Progenitor cell of endocrine pancreas (in vitro differentiated cells): ENCODE measurements around the gene ITGA4. TPM values are rescaled to one million over a fixed set of nuclear protein-coding genes. Genes with fewer than 3 reads are reported as not detected.

Experiments used
- DNase-seq: peaks from one replicate; pipeline ENCODE4 v3.0.0; 2021; ENCODE audit warnings: low spot score; ENCODE audit not compliant: unreplicated experiment
- H3K27ac Mint-ChIP-seq: 2 replicates; pipeline ENCODE4 v1.8.0; 2021; ENCODE audit warnings: mild to moderate bottlenecking, moderate library complexity, mixed read lengths
- H3K27me3 Mint-ChIP-seq: 2 replicates; pipeline ENCODE4 v1.8.0; 2021; ENCODE audit warnings: mixed read lengths
- H3K36me3 Mint-ChIP-seq: 2 replicates; pipeline ENCODE4 v1.8.0; 2022; ENCODE audit warnings: mixed read lengths; ENCODE audit not compliant: insufficient read depth
- H3K4me1 Mint-ChIP-seq: 2 replicates; pipeline ENCODE4 v1.8.0; 2021; ENCODE audit warnings: low read depth, mixed read lengths
- H3K4me3 Mint-ChIP-seq: 2 replicates; pipeline ENCODE4 v1.8.0; 2021; ENCODE audit warnings: low read depth, mild to moderate bottlenecking, moderate library complexity, mixed read lengths
- H3K9me3 Mint-ChIP-seq: 2 replicates; pipeline ENCODE4 v1.8.0; 2021; ENCODE audit warnings: low read depth, mixed read lengths
- CTCF ChIP-seq: fragments of 200-600 bp; sonication (generic); IDR thresholded peaks from one replicate; pipeline ENCODE4 v1.5.0; 2021; ENCODE audit warnings: antibody characterized with exemption, mild to moderate bottlenecking; ENCODE audit not compliant: unreplicated experiment
- total RNA-seq: library from RNA; stranded (reverse); gene quantifications from 2 replicates; pipeline ENCODE4 v1.2.1, GENCODE V29; 2021

The ITGA4 gene
- total RNA-seq, 1 donor from 2014 or later: 0.96 TPM

DNA sequence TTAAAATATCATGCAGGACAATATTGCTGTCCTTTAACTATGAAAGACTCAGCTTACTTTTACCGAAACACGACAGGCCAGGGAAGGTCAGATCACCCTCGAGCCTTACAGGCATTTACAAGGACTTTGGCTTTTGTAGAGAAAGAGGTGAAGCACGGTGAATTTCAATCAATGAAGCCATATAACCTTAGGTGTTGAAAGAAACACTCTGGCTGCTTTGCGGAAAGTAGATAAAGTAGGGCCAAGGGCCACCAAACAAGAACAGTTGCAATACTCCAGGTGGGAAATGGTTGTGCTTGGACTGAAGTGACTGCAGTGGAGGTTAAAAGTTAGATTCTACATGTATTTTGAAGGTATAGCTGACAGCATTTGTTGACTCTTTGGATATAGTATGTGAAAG, 119.2 kb downstream of the ITGA4 start:
- H3K27ac Mint-ChIP-seq: no peak overlapping the region
- TF ChIP-seq CTCF: no peak
- H3K27me3 Mint-ChIP-seq: peaks cover 12% of the 10 kb centered on the region
- H3K4me1 Mint-ChIP-seq: no peaks in the 10 kb centered on the region
- no peaks in the 10 kb centered on the region for H3K9me3 Mint-ChIP-seq
- no peak overlapping the region for H3K4me3 Mint-ChIP-seq
- no peaks in the 10 kb centered on the region for H3K36me3 Mint-ChIP-seq
- no peak for DNase-seq

DNA sequence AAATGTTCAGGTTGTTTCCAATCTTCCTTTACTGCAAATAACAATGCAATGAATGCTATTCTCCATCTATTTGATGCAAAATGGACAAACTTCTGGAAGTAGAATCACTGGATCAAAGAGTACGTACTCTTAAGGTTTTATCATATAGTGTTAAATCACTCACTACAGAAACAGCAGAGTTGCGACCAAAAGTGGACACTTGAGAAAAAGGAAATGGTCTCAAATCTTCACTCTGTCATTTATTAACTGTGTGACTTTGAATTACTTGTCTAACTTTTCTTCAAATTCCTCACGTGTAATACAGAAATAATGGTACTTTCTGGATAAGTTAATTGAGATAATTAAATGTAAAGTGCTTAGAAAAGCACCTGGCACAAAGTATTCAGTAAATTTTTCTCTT, 121.6 kb downstream of the ITGA4 start:
- Mint-ChIP-seq H3K27me3 (peaks cover 4% of the 10 kb centered on the region), H3K27ac (no peak overlapping the region), H3K4me1 (no peaks in the 10 kb centered on the region), H3K9me3 (no peaks in the 10 kb centered on the region), H3K4me3 (no peak overlapping the region), H3K36me3 (no peaks in the 10 kb centered on the region)
- no peak for TF ChIP-seq CTCF
- DNase-seq: no peak

DNA sequence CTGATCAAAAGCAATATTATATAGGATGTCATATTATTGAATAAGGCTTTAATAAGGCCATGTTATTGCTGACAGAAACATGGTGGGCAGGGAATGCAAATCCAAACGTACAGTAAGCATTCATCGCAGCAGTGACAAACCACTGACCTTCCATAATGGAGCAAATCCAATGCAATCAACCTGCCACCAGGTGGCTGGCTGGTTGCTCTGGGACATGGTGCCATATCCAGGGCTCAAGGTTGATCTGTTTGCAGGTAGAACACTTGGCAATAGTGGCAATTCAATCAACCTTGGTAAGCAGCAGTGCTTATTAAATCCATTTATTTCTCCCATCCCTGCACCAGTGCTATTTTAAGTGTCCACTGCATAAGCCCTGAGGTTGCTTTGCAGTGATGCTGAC, 124.3 kb downstream of the ITGA4 start:
- H3K27ac Mint-ChIP-seq: no peak overlapping the region
- no peaks in the 10 kb centered on the region for H3K9me3 Mint-ChIP-seq
- H3K4me1 Mint-ChIP-seq: peaks cover 10% of the 10 kb centered on the region
- peak; percentile 34 for TF ChIP-seq CTCF
- H3K4me3 Mint-ChIP-seq: no peak overlapping the region
- H3K36me3 Mint-ChIP-seq: no peaks in the 10 kb centered on the region
- no peak for DNase-seq
- no peaks in the 10 kb centered on the region for H3K27me3 Mint-ChIP-seq

DNA sequence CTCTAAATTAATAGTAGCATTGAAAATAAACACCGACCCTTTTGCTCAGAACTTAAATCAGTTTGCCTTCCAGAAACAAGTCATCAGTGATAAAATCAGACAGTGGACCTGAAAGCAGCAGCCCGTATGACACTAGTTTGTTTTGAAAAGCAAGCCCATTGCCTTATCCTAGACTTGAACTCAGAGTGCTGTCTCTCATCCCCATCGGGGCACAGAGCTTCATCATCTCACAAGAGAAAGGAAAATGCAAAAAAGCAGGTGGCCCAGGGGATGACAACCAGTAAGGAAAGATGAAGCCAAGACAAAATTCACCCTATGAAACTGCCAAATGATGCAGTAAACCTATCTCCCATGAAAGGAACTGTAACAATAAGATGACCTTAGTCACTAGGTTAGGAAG, 128.5 kb downstream of the ITGA4 start:
- H3K4me3 Mint-ChIP-seq: no peak overlapping the region
- no peak for DNase-seq
- H3K27ac Mint-ChIP-seq: peak overlapping the region; percentile 47
- no peaks in the 10 kb centered on the region for H3K27me3 Mint-ChIP-seq
- no peak for TF ChIP-seq CTCF
- no peaks in the 10 kb centered on the region for H3K36me3 Mint-ChIP-seq
- no peaks in the 10 kb centered on the region for H3K9me3 Mint-ChIP-seq
- H3K4me1 Mint-ChIP-seq: peaks cover 22% of the 10 kb centered on the region

Other genes starting within 250 kb of the ITGA4 start
- gene CERKL, start 199.7 kb downstream of the ITGA4 start, total RNA-seq: 2.6 and 2.9 TPM in 2 replicates
- 28.6 and 33.3 TPM in 2 replicates for gene NEUROD1, start 223.1 kb downstream of the ITGA4 start, total RNA-seq